ENCODE results near the gene EBF4.

DNA sequence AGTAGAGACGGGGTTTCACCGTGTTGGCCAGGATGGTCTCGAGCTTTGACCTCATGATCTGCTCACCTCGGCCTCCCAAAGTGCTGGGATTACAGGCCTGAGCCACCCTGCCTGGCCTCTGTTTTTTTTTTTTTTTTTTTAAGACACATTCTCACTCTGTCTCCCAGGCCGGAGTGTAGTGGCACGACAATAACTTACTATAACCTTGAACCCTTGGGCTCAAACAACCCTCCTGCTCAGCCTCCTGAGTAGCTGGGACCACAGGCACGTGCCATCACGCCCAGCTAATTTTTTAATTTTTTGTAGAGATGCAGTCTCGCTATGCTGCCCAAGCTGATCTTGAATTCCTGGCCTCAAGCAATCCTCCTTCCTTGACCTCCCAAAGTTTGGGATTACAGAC is 81.2 kb downstream of the EBF4 start:
- no peak for TF ChIP-seq ZFX (IDR thresholded peaks at IDR 0.05)
- TF ChIP-seq, protein P1, sequence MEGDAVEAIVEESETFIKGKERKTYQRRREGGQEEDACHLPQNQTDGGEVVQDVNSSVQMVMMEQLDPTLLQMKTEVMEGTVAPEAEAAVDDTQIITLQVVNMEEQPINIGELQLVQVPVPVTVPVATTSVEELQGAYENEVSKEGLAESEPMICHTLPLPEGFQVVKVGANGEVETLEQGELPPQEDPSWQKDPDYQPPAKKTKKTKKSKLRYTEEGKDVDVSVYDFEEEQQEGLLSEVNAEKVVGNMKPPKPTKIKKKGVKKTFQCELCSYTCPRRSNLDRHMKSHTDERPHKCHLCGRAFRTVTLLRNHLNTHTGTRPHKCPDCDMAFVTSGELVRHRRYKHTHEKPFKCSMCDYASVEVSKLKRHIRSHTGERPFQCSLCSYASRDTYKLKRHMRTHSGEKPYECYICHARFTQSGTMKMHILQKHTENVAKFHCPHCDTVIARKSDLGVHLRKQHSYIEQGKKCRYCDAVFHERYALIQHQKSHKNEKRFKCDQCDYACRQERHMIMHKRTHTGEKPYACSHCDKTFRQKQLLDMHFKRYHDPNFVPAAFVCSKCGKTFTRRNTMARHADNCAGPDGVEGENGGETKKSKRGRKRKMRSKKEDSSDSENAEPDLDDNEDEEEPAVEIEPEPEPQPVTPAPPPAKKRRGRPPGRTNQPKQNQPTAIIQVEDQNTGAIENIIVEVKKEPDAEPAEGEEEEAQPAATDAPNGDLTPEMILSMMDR (conservative IDR thresholded peaks at IDR 0.05), result no peak

All from C4-2B (cell line).